ENCODE measurements around the gene ADAM23. TPM values are rescaled to one million over a fixed set of nuclear protein-coding genes. Genes with fewer than 3 reads are reported as not detected.

ADAM23 gene
- total and polyA plus RNA-seq, 9 donors, result 0.83 to 18.8 (median 4.1) TPM

- Histone ChIP-seq H3K27me3 (no peaks in the 10 kb centered on the region), H3K4me1 (ENCODE audit: insufficient read depth) (no peaks in the 10 kb centered on the region), H3K36me3 (no peaks in the 10 kb centered on the region), H3K4me3 (no peak overlapping the region), H3K27ac (no peak overlapping the region), H3K9me3 (no peaks in the 10 kb centered on the region)
- DNase-seq, result no peak
- 44 to 97% (median 94%) methylated on average over 1 of the region's 1 CpG for WGBS, 3 donors
- no peak for TF ChIP-seq CTCF (IDR thresholded peaks at IDR 0.05)
- no peak for TF ChIP-seq POLR2A (IDR thresholded peaks at IDR 0.05)
- TF ChIP-seq EP300 (IDR thresholded peaks at IDR 0.05), result no peak
- intact Hi-C loops (cut with DNase I), result no loop called here
These were observed 83.1 kb downstream of the ADAM23 start for GRCh38 chr2:206526416-206526815.

GRCh38 chr2:206527153-206527552, 83.8 kb downstream of the ADAM23 start:
- H3K27me3 ChIP-seq, result no peaks in the 10 kb centered on the region
- no peaks in the 10 kb centered on the region for H3K36me3 ChIP-seq
- H3K27ac ChIP-seq, result no peak overlapping the region
- intact Hi-C loops (cut with DNase I), result no loop called here
- 90 to 93% (median 91%) methylated on average over 2 of the region's 2 CpGs for WGBS, 3 donors
- TF ChIP-seq POLR2A (IDR thresholded peaks at IDR 0.05) (no peak), EP300 (IDR thresholded peaks at IDR 0.05) (no peak), CTCF (IDR thresholded peaks at IDR 0.05) (no peak)
- no peaks in the 10 kb centered on the region for H3K4me1 ChIP-seq (ENCODE audit: insufficient read depth)
- H3K4me3 ChIP-seq, result no peak overlapping the region
- no peaks in the 10 kb centered on the region for H3K9me3 ChIP-seq
- DNase-seq, result no peak

GRCh38 chr2:206530727-206531126, 87.4 kb downstream of the ADAM23 start:
- DNase-seq, result no peak
- H3K27me3 ChIP-seq, result no peaks in the 10 kb centered on the region
- H3K9me3 ChIP-seq, result no peaks in the 10 kb centered on the region

DNA sequence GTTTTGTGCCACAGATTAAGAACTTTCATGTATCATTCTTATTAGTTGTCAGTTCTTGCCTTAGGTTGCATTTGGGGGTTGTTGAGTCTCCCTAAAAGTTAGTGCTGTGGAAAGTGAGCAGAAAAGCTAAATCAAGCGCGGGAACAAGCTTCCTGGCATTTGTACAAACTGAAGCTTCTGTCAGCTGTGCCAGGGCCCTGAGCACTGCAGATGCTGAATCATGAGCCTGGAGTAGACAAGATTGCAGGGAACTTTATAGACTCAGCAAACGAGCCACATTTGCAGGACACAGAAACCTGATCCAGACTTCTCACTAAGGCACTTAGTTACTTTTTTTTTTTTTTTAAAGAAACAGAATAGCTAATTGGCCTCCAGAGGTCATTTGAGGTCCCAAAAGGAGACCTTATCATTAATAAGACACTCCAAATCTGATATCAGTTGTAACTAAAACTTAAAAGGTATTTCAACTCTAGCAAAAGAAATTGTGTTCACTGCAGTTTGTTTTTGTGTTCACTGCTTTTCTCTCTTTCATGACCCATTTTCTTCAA, 88.7 kb downstream of the ADAM23 start:
- intact Hi-C loops (cut with DNase I), result no loop called here
- Histone ChIP-seq H3K27me3 (no peaks in the 10 kb centered on the region), H3K9me3 (no peaks in the 10 kb centered on the region)

More at GRCh38 chr2:206530727-206531126, 87.4 kb downstream of the ADAM23 start:
- Histone ChIP-seq H3K27ac (no peak overlapping the region), H3K4me1 (ENCODE audit: insufficient read depth) (no peaks in the 10 kb centered on the region), H3K36me3 (no peaks in the 10 kb centered on the region), H3K4me3 (no peak overlapping the region)
- no peak for TF ChIP-seq CTCF (IDR thresholded peaks at IDR 0.05)
- TF ChIP-seq EP300 (IDR thresholded peaks at IDR 0.05), result no peak
- TF ChIP-seq POLR2A (IDR thresholded peaks at IDR 0.05), result no peak
- 80 to 87% (median 82%) methylated on average over 11 of the region's 11 CpGs for WGBS, 3 donors
- intact Hi-C loops (cut with DNase I), result no loop called here

More for the DNA sequence above, 88.7 kb downstream of the ADAM23 start:
- Histone ChIP-seq H3K36me3 (no peaks in the 10 kb centered on the region), H3K27ac (no peak overlapping the region), H3K4me1 (ENCODE audit: insufficient read depth) (no peaks in the 10 kb centered on the region), H3K4me3 (no peak overlapping the region)
- no peak for DNase-seq
- TF ChIP-seq CTCF (IDR thresholded peaks at IDR 0.05) (no peak), EP300 (IDR thresholded peaks at IDR 0.05) (no peak), POLR2A (IDR thresholded peaks at IDR 0.05) (no peak)
- WGBS, 3 donors, result 46 to 47% (median 46%) methylated on average over 3 of the region's 3 CpGs

All from ovary (tissue), 9 donors.